PFSK-1 (cell line): ENCODE data around the gene MAP6D1.

Source experiments
- FOXP2 ChIP-seq: optimal IDR thresholded peaks from 2 replicates; pipeline ENCODE3; 2011; ENCODE audit warnings: borderline replicate concordance, control low read depth, inconsistent platforms; ENCODE audit not compliant: insufficient read depth; ENCODE audit errors: extremely low read length, extremely low read depth
- POLR2AphosphoS5 ChIP-seq: IDR thresholded peaks from 2 replicates; pipeline ENCODE4 v1.6.1; 2012; ENCODE audit warnings: low read depth, mild to moderate bottlenecking, control low read depth, low read length, moderate library complexity
- REST ChIP-seq, 2 experiments: IDR thresholded peaks; 2 replicates each; pipeline versions ENCODE4 v1.6.1 to v1.8.0; 2011 to 2012; ENCODE audit warnings: low read depth in 2 of 2, low read length in 2 of 2, control low read depth in 1 of 2, inconsistent platforms in 1 of 2, mild to moderate bottlenecking in 1 of 2, moderate library complexity in 1 of 2; ENCODE audit not compliant: insufficient read depth in 1 of 2
- SIN3A ChIP-seq: IDR thresholded peaks from 2 replicates; pipeline ENCODE4 v1.6.1; 2012; ENCODE audit warnings: mild to moderate bottlenecking, low read length, moderate library complexity, borderline replicate concordance; ENCODE audit not compliant: insufficient read depth
- TAF1 ChIP-seq: IDR thresholded peaks from 2 replicates; pipeline ENCODE4 v1.6.1; 2012; ENCODE audit warnings: low read length, control low read depth, borderline replicate concordance; ENCODE audit not compliant: insufficient read depth

MAP6D1 gene

DNA sequence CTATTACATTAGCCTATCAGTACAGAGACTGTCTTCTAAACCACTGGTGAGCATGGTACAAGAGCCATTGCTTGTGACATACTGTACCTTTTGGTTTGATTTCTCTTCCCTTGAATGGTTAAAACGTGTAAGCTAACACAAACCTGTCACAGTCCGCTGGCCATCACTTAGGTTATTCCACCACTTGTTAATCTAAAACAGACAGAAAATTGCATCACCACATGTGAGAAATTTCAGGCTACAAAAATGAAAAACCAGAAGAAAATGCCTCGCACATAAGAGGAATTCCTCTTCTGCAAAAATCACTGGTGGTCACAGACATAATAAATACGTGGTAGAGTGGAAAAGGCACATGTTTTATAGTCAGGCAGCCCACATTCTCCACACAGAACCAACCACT is 37.2 kb upstream of the MAP6D1 start:
- TF ChIP-seq FOXP2, result no peak
- no peak for TF ChIP-seq POLR2AphosphoS5
- TF ChIP-seq SIN3A, result no peak
- TF ChIP-seq REST (IDR thresholded peaks at IDR 0.05; ENCODE audit: insufficient read depth in 1 of 2, low read depth in 2 of 2, low read length in 2 of 2), result no peak
- no peak for TF ChIP-seq TAF1

GRCh38 chr3:183857863-183858262 is 32.5 kb upstream of the MAP6D1 start:
- no peak for TF ChIP-seq FOXP2
- TF ChIP-seq TAF1, result no peak
- no peak for TF ChIP-seq POLR2AphosphoS5

DNA sequence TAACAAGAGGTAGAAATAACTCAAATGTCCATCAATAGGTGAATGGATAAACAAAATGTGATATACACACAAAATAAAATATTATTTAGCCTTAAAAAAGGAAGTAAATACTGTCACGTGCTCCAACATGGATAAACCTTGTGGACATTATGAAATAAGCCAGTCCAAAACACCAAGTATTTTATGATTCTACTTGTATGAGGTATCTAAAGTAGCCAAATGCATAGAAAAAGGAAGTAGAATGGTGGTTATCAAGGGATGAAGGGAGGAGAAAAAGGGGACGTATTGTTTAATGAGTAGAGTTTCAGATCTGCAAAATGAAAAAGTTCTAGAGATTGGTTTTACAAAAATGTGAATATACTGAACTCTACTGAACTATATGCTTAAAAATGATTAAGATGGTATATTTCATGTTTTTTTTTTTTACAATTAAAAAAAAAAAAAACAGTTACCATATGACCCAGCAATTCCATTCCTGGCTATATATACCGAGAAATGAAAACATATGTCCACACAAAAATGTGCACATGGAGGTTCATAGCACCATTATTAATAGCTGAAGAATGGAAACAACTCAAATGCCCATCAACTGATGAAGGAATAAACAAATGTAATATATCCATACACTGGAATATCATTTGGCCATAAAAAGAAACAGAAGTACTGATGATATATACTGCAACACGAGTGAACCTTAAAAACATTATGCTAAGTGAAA is 29.1 kb upstream of the MAP6D1 start:
- TF ChIP-seq TAF1, result no peak
- TF ChIP-seq FOXP2, result no peak
- TF ChIP-seq SIN3A, result no peak
- TF ChIP-seq POLR2AphosphoS5, result no peak
- no peak for TF ChIP-seq REST (IDR thresholded peaks at IDR 0.05; ENCODE audit: insufficient read depth in 1 of 2, low read depth in 2 of 2, low read length in 2 of 2)

DNA sequence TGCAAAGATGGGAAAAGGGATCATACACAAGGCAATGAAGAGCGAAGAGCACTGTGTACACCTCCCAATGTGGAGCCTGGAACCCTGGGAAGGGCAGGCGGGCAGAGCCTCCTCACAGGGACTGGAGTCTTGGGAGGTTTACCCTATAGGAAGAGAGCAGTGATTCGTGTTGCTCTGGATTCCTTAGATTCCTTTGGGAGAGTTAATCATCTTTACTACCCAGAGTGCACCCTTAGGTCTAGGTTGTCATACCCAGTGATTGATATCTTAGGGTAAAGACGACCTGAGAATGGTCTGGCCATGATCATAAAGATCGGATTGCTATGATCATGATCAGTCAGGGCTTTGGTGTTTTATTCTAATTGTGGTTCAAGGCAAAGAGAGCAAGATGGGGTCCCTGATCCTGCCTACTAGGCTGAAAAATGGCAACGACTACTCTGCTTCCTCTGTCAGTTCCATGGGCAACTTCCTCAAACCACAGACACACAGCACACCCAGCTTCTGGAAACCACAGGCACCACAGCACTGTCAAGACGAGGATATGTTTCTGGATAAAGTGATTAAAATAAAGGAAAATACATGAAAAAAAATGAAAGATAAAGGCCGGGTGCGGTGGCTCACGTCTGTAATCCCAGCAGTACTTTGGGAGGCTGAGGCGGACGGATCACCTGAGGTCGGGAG is 20.4 kb upstream of the MAP6D1 start:
- TF ChIP-seq TAF1 (no peak), POLR2AphosphoS5 (no peak), SIN3A (no peak), FOXP2 (no peak), REST (IDR thresholded peaks at IDR 0.05; ENCODE audit: insufficient read depth in 1 of 2, low read depth in 2 of 2, low read length in 2 of 2) (no peak)

GRCh38 chr3:183845090-183845489 is 19.7 kb upstream of the MAP6D1 start:
- TF ChIP-seq POLR2AphosphoS5 (no peak), FOXP2 (no peak), REST (IDR thresholded peaks at IDR 0.05; ENCODE audit: insufficient read depth in 1 of 2, low read depth in 2 of 2, low read length in 2 of 2) (no peak), SIN3A (no peak), TAF1 (no peak)
